IPS-20b (cell line): ENCODE measurements around the gene WDR73.

Source experiments
- H3K27ac ChIP-seq: one replicate; pipeline ENCODE4 v1.5.1; 2013; ENCODE audit warnings: low read length
- H3K27me3 ChIP-seq: 2 replicates; pipeline ENCODE4 v1.6.1; 2013; ENCODE audit warnings: mild to moderate bottlenecking, low read length, inconsistent platforms; ENCODE audit not compliant: insufficient read depth
- H3K36me3 ChIP-seq: 2 replicates; pipeline ENCODE4 v1.6.1; 2013; ENCODE audit warnings: low read depth, mild to moderate bottlenecking, inconsistent platforms, low read length, moderate library complexity; ENCODE audit not compliant: insufficient read depth
- H3K4me1 ChIP-seq: 2 replicates; pipeline ENCODE4 v1.6.1; 2013; ENCODE audit warnings: mild to moderate bottlenecking, control low read depth, inconsistent platforms, low read length, moderate library complexity; ENCODE audit not compliant: insufficient read depth
- H3K4me3 ChIP-seq: 2 replicates; pipeline ENCODE4 v1.5.1; 2013; ENCODE audit warnings: mild to moderate bottlenecking, low read length, inconsistent platforms
- H3K9ac ChIP-seq: 2 replicates; pipeline ENCODE4 v1.6.1; 2013; ENCODE audit warnings: low read depth, mild to moderate bottlenecking, inconsistent platforms, low read length, moderate library complexity
- H3K9me3 ChIP-seq: 2 replicates; pipeline ENCODE4 v1.6.1; 2013; ENCODE audit warnings: mild to moderate bottlenecking, low read depth, low read length, inconsistent platforms; ENCODE audit not compliant: insufficient read depth

The WDR73 gene

GRCh38 chr15:84595660-84596059, 58.4 kb downstream of the WDR73 start:
- Histone ChIP-seq H3K4me1 (peaks cover 3% of the 10 kb centered on the region; the same call in 1 of the 2 replicates), H3K27ac (no peak overlapping the region), H3K9me3 (no peaks in the 10 kb centered on the region), H3K36me3 (no peaks in the 10 kb centered on the region), H3K9ac (no peak overlapping the region), H3K27me3 (peaks cover 13% of the 10 kb centered on the region), H3K4me3 (no peak overlapping the region)

GRCh38 chr15:84594617-84595290, 59.3 kb downstream of the WDR73 start:
- Histone ChIP-seq H3K27ac (no peak overlapping the region), H3K9me3 (no peaks in the 10 kb centered on the region), H3K9ac (no peak overlapping the region), H3K27me3 (peaks cover 13% of the 10 kb centered on the region), H3K36me3 (no peaks in the 10 kb centered on the region), H3K4me1 (peaks cover 3% of the 10 kb centered on the region; the same call in 1 of the 2 replicates), H3K4me3 (no peak overlapping the region)

GRCh38 chr15:84591815-84592214, 62.3 kb downstream of the WDR73 start:
- H3K9ac ChIP-seq: no peak overlapping the region

GRCh38 chr15:84590406-84590805, 63.7 kb downstream of the WDR73 start:
- peaks cover 35% of the 10 kb centered on the region for H3K27me3 ChIP-seq
- no peaks in the 10 kb centered on the region for H3K9me3 ChIP-seq
- H3K4me1 ChIP-seq: peaks cover 5% of the 10 kb centered on the region
- no peaks in the 10 kb centered on the region for H3K36me3 ChIP-seq
- H3K4me3 ChIP-seq: no peak overlapping the region
- H3K27ac ChIP-seq: no peak overlapping the region
- H3K9ac ChIP-seq: no peak overlapping the region

More at GRCh38 chr15:84591815-84592214, 62.3 kb downstream of the WDR73 start:
- Histone ChIP-seq H3K27ac (no peak overlapping the region), H3K9me3 (no peaks in the 10 kb centered on the region), H3K36me3 (no peaks in the 10 kb centered on the region), H3K27me3 (peaks cover 35% of the 10 kb centered on the region), H3K4me1 (peaks cover 3% of the 10 kb centered on the region; the same call in 1 of the 2 replicates), H3K4me3 (no peak overlapping the region)
